Measurements from ENCODE around the gene RPEL1.

The RPEL1 gene

DNA sequence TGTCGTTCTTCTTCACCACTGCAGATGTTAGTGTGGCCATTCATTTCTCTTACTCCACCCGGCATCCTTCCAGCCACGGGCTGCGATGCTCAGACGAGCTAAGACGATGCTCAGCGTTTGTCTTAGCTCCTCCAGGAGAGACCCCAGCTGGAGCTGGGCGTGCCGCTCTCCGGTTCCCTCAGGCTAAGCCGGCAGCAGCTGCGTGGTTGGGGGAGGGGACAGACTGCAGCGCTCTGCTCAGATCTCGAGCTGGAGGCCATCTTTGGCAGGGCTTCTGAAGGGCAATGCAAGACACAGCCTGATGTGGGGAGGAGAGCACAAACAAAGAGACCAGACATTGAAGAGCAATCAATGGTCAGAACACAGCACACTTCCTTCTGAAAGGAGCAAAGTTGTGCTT lies 36.1 kb downstream of the RPEL1 start:
- DNase-seq, result no peak

GRCh38 chr10:103282961-103283360 lies 37.3 kb downstream of the RPEL1 start:
- no peak for DNase-seq

- no peak for DNase-seq
Measured at GRCh38 chr10:103284170-103284569, 38.5 kb downstream of the RPEL1 start.

DNA sequence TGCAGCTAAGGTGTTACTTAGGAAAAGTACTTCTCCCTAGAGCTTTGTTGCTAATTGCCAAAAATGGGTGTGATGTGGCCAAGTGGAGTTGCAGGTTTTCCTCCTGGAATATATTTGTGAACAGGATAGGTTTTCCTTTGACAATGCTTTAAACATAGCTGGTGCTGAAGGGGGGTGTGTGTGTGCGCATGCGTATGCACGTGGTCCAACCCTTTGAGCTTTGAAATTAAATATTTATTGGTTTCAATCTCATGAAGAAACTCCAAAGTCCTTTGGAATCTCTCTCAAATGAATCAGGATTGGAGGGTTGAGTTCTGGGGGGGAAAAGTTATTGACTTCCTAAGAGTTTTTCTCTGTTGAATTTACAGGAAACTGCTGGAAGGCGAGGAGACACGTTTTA lies 42.3 kb downstream of the RPEL1 start:
- DNase-seq, result no peak

DNA sequence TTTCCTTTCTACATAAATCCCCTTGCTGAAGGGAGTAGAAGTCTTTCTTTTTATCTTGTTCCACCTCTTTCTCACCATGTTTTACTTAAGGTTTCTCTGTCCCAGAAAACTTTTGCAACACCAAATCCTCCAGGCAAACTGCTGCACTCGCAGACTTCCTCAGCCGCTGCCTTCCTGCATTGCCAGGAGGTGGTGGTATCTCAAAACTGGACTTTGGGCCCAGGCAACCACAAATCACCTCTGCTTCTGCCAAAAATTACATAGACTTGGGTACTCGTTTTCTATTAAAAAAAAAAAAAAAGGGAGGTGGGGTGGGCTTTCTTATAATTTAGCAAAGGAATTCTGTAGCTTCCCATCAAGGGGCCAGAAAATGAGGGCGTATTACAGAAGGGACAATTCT lies 45.9 kb downstream of the RPEL1 start:
- DNase-seq, result no peak

GRCh38 chr10:103295374-103296015 lies 49.8 kb downstream of the RPEL1 start:
- no peak for DNase-seq
